ENCODE results near the gene MSL1. TPM values are rescaled to one million over a fixed set of nuclear protein-coding genes. Genes with fewer than 3 reads are reported as not detected.

Gene MSL1
- total and polyA plus RNA-seq, 9 of the 15 experiments (the other 6 are each of a cell fraction or from before 2014, with no cell fraction given), result 13.8 to 120 (median 61.9) TPM

DNA sequence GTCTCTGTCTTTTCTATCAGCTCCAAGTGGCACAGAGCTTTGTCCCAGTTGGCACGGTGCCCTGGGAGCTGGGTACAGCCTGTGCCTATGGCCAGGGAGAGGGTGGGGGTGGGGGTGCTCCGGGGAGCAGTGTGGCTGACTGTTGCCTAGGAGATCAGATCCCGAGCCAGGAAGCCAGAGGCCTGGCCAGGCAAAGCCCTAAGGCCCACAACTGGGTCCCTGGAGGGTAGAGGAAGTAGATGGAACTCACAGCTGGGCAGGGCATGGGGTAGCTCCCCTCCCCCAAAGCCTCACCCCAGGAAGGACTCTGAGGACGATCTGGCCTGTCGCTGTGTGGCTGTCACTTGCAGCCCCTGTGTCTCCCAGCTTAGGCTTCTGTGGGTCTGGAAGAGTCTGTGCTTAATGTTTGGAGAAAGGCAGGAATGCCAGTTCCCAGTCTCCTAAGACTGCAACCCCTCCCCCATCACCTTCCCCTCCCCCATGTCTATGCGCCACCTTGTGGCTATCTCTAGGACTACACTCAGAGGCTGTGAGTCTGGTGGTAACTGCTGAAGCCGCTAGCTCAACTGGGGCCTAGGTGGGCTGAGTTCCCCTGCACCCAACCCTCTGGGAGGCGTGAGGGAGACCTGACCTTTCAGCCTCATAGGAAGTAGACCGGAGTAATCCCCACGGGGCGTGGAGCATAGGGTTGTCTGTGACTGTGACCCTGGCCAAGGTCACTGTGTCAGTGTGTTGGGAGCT is 46.4 kb upstream of the MSL1 start (continued):
- TF ChIP-seq MYBL2 (IDR thresholded peaks at IDR 0.05; ENCODE audit: low read depth), result no peak
- no peak for TF ChIP-seq MYBL2 (CRISPR knock-in tag; IDR thresholded peaks at IDR 0.05; ENCODE audit: borderline replicate concordance)
- no peak for TF ChIP-seq MTA2 (IDR thresholded peaks at IDR 0.05; ENCODE audit: low read depth)
- no peak for TF ChIP-seq PTBP1 (IDR thresholded peaks at IDR 0.05; ENCODE audit: low read depth, low read length)
- TF ChIP-seq NCOR1 (IDR thresholded peaks at IDR 0.05), result peak; percentile 52
- no peak for TF ChIP-seq ZC3H11A (IDR thresholded peaks at IDR 0.05; ENCODE audit: low read depth, low read length)
- TF ChIP-seq TCF3 (CRISPR knock-in tag; IDR thresholded peaks at IDR 0.05), result 0 out of 2 replicates have a peak, but pooled peaks have one; percentile 8
- no peak for TF ChIP-seq LCOR (CRISPR knock-in tag; IDR thresholded peaks at IDR 0.05)
- TF ChIP-seq KDM2B (CRISPR knock-in tag; IDR thresholded peaks at IDR 0.05), result no peak
- no peak for TF ChIP-seq ETS2 (tag; IDR thresholded peaks at IDR 0.05; ENCODE audit: borderline replicate concordance, poor library complexity, severe bottlenecking)
- TF ChIP-seq, protein P1, sequence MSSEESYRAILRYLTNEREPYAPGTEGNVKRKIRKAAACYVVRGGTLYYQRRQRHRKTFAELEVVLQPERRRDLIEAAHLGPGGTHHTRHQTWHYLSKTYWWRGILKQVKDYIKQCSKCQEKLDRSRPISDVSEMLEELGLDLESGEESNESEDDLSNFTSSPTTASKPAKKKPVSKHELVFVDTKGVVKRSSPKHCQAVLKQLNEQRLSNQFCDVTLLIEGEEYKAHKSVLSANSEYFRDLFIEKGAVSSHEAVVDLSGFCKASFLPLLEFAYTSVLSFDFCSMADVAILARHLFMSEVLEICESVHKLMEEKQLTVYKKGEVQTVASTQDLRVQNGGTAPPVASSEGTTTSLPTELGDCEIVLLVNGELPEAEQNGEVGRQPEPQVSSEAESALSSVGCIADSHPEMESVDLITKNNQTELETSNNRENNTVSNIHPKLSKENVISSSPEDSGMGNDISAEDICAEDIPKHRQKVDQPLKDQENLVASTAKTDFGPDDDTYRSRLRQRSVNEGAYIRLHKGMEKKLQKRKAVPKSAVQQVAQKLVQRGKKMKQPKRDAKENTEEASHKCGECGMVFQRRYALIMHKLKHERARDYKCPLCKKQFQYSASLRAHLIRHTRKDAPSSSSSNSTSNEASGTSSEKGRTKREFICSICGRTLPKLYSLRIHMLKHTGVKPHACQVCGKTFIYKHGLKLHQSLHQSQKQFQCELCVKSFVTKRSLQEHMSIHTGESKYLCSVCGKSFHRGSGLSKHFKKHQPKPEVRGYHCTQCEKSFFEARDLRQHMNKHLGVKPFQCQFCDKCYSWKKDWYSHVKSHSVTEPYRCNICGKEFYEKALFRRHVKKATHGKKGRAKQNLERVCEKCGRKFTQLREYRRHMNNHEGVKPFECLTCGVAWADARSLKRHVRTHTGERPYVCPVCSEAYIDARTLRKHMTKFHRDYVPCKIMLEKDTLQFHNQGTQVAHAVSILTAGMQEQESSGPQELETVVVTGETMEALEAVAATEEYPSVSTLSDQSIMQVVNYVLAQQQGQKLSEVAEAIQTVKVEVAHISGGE (CRISPR knock-in tag; IDR thresholded peaks at IDR 0.05), result peak in 1 of 3 experiments; percentile 36; a peak in 1 of 6 replicates
- TF ChIP-seq ZC3H4 (CRISPR knock-in tag; IDR thresholded peaks at IDR 0.05; ENCODE audit: borderline replicate concordance), result no peak; the same call in 1 of the 2 replicates
- TF ChIP-seq FOXA1 (IDR thresholded peaks at IDR 0.05; ENCODE audit: borderline replicate concordance), result no peak
- no peak for TF ChIP-seq ZNF717 (CRISPR knock-in tag; IDR thresholded peaks at IDR 0.05)
- peak; percentile 50; the same call in 1 of the 2 replicates for TF ChIP-seq ELF4 (CRISPR knock-in tag; IDR thresholded peaks at IDR 0.05)
- peak; percentile 46 for TF ChIP-seq ZFX (CRISPR knock-in tag; IDR thresholded peaks at IDR 0.05)
- no peak for TF ChIP-seq MITF (IDR thresholded peaks at IDR 0.05)
- peak; percentile 7 for TF ChIP-seq TBP (optimal IDR thresholded peaks at IDR 0.05; ENCODE audit: low read depth, low read length)
- TF ChIP-seq, protein P2, sequence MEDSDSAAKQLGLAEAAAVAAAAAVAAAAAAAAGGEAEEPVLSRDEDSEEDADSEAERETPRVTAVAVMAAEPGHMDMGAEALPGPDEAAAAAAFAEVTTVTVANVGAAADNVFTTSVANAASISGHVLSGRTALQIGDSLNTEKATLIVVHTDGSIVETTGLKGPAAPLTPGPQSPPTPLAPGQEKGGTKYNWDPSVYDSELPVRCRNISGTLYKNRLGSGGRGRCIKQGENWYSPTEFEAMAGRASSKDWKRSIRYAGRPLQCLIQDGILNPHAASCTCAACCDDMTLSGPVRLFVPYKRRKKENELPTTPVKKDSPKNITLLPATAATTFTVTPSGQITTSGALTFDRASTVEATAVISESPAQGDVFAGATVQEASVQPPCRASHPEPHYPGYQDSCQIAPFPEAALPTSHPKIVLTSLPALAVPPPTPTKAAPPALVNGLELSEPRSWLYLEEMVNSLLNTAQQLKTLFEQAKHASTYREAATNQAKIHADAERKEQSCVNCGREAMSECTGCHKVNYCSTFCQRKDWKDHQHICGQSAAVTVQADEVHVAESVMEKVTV (CRISPR knock-in tag; IDR thresholded peaks at IDR 0.05), result no peak
- TF ChIP-seq, protein P3, sequence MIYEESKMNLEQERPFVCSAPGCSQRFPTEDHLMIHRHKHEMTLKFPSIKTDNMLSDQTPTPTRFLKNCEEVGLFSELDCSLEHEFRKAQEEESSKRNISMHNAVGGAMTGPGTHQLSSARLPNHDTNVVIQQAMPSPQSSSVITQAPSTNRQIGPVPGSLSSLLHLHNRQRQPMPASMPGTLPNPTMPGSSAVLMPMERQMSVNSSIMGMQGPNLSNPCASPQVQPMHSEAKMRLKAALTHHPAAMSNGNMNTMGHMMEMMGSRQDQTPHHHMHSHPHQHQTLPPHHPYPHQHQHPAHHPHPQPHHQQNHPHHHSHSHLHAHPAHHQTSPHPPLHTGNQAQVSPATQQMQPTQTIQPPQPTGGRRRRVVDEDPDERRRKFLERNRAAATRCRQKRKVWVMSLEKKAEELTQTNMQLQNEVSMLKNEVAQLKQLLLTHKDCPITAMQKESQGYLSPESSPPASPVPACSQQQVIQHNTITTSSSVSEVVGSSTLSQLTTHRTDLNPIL (CRISPR knock-in tag; IDR thresholded peaks at IDR 0.05), result no peak
- no peak for TF ChIP-seq CREBBP (IDR thresholded peaks at IDR 0.05; ENCODE audit: low read depth, low read length)
